GM18517 (cell line): ENCODE measurements around the gene GPC6.

Source experiments
- ATAC-seq: cut with Tn5 transposase; IDR thresholded peaks from one replicate; pipeline ENCODE4 v1.9.1; 2021; ENCODE audit warnings: mild to moderate bottlenecking, moderate library complexity; ENCODE audit not compliant: unreplicated experiment

Gene GPC6

GRCh38 chr13:94218951-94219350, 992.3 kb downstream of the GPC6 start:
- ATAC-seq: no peak

GRCh38 chr13:94224670-94225069, 998.1 kb downstream of the GPC6 start:
- no peak for ATAC-seq

DNA sequence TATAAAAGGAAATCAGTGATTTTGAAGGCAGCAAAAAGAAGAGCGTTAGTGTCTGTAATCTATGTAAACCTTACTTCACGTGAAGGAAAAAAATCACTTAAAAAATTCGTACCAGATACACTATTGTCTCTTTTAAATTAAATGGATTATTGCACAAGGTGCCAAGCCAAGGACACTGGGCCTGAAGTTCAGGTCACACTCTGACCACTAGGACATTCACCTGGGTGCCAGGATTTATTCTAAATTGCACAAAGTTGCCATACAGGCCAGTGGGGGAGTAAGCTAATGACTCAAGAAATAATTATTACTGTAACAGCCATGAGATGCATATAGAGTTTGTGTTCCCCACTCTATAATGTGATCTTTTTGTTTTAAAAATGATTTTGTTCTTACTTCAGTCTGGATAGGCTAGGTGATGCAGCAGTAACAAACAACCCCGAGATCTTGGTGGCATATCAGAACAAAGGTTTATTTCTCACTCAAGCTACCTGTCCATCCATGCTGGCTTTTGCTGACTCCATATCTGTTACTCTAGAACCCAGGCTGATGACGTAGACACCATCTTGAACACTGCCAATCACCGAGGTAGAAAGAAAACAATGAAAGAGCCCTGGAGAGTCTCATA, 1000.8 kb downstream of the GPC6 start:
- ATAC-seq: no peak

GRCh38 chr13:94228763-94229162, 1002.2 kb downstream of the GPC6 start:
- no peak for ATAC-seq

- ATAC-seq: no peak
Observed at GRCh38 chr13:94232161-94232950, 1005.7 kb downstream of the GPC6 start.

DNA sequence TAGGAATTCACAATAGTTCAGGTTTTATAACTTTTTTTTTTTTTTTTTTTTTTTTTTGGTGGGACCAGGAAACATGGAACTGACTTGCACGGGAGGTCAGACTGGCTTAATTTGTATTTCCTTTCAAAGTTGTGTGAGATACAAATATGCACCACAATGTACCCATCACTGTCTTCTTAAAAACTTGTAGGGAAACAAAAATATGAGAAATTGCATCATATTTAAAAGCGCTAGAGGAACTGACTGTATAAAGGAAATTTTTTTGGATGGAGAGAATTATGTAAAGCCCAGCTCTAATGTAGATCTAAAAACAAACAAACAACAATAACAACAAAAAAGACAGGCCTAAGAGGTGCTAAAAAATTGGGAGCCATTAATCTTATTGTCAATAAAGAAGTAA, 1006.3 kb downstream of the GPC6 start:
- no peak for ATAC-seq

GRCh38 chr13:94233401-94233800, 1006.8 kb downstream of the GPC6 start:
- no peak for ATAC-seq

- ATAC-seq: no peak
Observed at GRCh38 chr13:94233837-94234236, 1007.2 kb downstream of the GPC6 start.

GRCh38 chr13:94234738-94235137, 1008.1 kb downstream of the GPC6 start:
- ATAC-seq: no peak

DNA sequence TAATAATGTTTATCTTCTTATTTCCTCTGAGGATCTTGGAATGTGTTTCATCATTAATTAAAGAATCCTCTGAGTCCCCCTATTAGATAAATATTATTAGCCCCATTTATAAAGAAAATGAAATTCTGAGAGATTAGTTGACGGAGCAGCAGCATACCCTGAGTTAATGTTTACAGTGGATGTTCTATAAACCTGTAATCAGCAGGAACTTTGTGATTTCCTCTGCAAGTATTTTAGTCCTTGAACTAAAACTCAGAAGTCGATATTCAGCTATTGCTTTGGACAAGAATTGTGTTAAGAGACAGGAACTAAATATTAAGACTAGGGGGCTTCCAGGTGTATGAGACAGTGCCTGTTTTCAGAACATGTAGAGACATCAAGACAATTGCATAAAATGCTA, 1009.5 kb downstream of the GPC6 start:
- no peak for ATAC-seq

- ATAC-seq: no peak
Observed at GRCh38 chr13:94236872-94237271, 1010.3 kb downstream of the GPC6 start.

DNA sequence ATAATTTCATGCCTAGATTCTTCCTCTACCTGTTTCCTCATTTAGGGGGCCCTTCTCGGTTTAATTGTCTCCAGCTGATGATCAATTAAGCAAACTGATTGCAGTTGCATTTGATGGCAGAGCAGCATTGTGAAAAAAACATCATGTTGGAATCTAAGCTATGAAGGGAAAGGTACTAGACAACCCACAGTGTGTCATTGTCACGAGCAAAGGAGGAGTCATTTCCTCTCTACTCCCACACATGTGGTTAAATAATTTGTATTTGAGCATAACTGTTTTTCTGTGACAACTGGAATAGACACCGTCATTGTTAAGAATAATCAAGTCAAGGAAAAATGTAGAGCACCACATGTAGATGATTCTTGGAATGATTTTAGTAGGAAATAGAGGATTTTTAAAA, 1012.5 kb downstream of the GPC6 start:
- ATAC-seq: no peak

- no peak for ATAC-seq
Observed at GRCh38 chr13:94242554-94242953, 1015.9 kb downstream of the GPC6 start.

DNA sequence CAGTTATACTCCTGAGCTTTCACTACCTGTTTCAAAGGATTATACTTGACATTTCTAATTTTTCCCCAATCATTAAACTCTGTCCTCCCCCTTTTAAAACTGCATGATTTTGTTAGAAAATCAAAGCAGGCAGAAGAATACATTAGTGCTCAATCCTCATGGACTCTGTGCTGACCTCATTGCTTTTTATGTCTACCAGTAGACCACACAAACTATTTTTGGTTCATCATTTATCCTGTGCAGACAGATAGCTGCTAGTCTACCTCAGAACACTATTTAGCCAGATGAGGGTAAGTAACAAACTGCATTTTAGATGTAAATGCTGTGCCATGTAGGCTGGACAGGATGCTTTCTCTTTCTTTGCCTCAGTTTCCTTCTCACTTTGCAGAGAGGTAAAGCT, 1016.9 kb downstream of the GPC6 start:
- ATAC-seq: no peak

- ATAC-seq: no peak
Observed at GRCh38 chr13:94246495-94246894, 1019.9 kb downstream of the GPC6 start.

DNA sequence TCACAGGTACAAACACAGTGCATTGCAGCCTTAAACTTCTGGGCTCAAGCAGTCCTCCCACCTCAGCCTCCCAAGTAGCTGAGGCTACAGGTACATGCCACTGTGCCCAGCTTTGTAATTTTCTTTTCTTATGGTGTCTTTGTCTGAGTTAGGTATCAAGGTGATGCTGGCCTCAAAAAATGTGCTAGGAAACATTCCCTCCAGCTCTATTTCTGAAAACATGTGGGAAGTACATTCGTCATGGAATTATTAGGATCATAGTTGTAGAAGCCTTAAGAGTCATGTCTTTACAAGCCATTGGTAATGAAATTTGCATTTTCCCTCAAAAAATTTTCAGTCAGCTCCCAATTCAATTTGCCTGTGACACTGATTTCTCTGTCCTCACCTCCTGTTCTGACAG, 1021.3 kb downstream of the GPC6 start:
- no peak for ATAC-seq

- no peak for ATAC-seq
Observed at GRCh38 chr13:94248454-94249228, 1022.0 kb downstream of the GPC6 start.

GRCh38 chr13:94249512-94249911, 1022.9 kb downstream of the GPC6 start:
- no peak for ATAC-seq

- ATAC-seq: no peak
Observed at GRCh38 chr13:94251831-94252608, 1025.4 kb downstream of the GPC6 start.

DNA sequence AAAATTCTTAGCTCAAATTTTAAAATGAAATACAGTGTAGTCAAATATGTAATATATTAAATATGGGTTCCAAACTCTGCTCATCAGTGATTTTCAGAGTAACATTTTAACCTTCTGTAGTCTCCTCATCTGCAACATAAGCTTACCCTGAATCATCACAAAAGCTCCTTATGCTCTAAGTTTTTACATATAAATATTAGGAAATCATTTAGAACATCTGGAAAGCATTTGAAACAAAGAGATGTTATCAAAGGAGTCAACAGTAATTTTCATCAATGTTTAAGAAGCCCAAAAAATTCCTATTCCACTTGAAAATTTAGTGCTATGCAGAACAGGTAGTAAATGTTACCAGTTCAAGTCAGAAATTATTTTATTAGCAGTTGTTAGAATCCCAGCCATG, 1028.1 kb downstream of the GPC6 start:
- no peak for ATAC-seq

DNA sequence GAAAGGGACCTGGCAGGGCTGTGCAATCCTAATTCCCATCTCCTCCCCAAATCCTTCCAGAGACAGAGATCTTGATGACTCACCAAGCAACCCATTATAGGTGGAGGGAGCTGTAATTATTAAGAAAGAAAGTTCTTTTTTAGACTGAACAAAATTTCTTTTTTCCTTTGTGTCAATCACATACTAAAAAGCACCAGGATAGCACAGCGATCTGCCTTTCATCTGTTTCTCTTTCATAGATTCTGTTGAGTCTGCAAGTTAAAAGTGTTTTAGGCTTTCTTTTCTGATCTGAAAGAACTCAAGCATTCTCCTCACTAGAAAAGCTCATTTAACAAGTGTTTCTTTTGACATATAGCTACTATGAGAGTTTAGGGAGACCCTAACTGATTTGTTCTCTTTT, 1030.1 kb downstream of the GPC6 start:
- no peak for ATAC-seq
